Germinal center (tissue), 1 donor: ENCODE data around the gene SMARCB1.
"Not testable (repeated sequence)": the region's sequence is repeated elsewhere in the genome, so short reads cannot be mapped to it uniquely, and the experiment has no call there.

Experiments used
- DNase-seq: peaks from one replicate; pipeline ENCODE4 v3.0.0; 2012; ENCODE audit warnings: mixed read lengths, low spot score

SMARCB1 gene

DNA sequence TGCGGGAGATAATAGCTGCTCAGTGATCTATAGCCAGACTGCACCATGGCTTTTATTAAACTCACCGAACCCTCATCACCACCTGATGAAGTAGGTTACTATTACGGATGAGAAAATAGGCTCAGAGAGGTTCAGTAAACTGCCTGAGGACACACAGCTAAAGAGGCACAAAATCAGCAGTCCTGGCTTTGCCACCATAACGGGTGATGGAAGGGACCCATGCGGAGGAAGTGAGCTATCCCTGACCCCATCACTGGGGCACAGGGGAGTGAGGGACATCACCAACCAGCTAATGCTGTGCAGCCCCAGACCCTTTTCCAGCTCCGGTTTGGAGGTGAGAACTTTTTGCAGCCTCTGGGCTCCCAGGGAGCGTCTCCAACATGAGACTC, 59.3 kb downstream of the SMARCB1 start:
- DNase-seq, result no peak

- DNase-seq, result no peak
These were observed 60.6 kb downstream of the SMARCB1 start for GRCh38 chr22:23847310-23847920.

DNA sequence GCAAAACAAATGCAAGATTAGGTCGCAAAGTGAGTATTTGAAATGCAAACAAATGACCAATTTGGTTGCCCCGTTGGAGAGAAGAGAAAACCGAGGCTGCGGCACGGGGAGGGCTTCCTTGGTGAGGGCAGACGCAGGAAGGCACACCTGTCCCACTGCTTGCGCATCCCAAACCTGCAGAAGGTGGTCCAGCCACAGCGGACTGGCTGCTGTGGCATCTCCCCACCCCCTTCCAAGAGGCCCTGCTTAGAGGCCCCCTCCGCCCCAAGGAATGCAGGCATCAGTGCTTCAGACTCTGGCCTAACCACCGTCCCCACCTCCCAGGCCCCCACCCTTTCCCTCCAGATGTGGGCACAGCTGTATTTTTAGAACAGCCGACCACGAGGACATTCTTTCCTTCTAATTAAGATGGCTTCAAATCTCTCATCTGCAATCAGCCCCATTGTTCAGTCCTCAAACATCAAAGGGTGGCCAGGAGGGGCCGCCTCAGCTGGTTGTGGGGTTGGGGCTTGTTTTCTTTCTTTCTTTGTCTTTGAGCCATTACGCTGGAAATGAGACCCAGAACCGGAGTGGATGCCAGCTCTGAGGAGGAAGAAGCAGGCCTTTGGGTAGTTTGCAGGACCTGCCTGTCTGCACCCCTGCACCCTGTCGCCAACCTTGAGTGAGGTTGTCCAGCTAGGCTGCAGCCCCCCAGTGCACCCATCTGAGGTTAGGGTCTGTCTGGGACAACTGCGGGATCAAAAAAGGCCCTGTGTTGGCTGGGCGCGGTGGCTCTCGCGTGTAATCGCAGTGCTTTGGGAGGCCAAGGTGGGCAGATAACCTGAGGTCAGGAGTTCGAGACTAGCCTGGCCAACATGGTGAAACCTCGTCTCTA, 61.5 kb downstream of the SMARCB1 start:
- peak; percentile 54 for DNase-seq

GRCh38 chr22:23849009-23850006, 62.5 kb downstream of the SMARCB1 start:
- peak; percentile 87 for DNase-seq

GRCh38 chr22:23850136-23850611, 63.4 kb downstream of the SMARCB1 start:
- DNase-seq, result no peak

DNA sequence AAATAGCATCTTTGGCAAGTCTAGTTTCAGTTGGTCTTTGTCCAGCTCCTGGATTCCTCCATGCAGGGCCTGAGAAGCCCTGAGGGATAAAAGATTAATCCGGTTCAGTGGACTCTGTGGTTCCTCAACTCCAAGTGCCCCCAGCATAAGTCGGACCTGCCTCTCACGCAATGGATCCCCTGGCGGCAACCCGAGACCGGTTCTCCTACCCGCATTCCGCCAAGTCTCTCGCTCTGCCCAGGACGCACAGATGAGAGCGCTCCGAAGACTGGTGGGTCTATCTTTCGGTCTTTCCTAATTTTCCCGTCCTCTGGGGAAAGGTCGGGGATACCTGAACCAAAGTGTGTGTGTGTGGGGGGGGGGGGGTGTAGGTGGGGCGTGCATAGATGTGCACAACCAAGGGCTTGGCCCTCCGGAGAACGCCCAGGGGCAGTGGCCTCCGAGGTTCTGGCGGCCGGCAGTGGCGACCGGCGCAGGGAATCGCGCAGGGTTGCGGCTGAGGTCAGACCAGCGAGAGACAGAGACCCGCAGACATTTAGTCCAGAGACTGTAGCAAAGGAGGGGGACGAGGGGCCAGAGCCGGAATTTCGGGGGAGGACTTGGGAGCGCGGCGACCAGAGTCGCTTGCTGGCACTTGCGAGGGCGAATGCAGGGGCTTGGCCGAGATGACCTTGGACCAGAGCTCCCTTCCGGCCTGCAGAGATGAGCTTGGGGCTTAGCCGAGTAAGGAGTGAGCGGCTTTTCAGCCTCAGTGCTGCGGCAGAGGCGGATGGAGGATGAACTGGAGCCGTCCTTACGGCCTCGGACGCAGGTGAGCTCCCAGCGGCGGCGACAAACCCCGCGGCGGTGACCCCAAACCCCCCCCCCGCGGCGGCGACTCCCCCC, 70.2 kb downstream of the SMARCB1 start:
- DNase-seq, result no peak

GRCh38 chr22:23857606-23858483, 71.1 kb downstream of the SMARCB1 start, which contains the start of gene SLC2A11:
SLC2A11 (plus strand) TSS chr22:23857875; CDS start chr22:23858000, 125 bp downstream.
- peak; percentile 96 for DNase-seq

- DNase-seq, result no peak
These were observed 71.7 kb downstream of the SMARCB1 start for GRCh38 chr22:23858484-23858815.

DNA sequence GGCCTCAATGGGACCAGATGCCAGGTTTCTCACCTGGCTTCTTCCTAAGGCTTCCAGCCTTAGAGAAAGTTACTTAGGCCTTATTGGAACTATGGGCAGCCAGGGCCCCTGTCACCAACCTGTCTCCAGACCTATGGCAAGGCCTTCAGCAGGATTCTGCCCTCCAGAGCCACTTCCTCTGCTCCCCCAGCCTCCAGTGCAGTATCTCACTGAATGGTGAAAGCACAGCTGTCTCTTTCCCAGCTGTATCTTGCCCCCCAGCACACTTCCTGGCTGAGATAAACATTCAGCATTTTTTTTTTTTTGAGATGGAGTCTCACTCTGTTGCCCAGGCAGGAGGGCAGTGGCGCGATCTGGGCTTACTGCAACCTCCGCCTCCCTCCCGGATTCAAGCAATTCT, 72.4 kb downstream of the SMARCB1 start:
- no peak for DNase-seq

DNA sequence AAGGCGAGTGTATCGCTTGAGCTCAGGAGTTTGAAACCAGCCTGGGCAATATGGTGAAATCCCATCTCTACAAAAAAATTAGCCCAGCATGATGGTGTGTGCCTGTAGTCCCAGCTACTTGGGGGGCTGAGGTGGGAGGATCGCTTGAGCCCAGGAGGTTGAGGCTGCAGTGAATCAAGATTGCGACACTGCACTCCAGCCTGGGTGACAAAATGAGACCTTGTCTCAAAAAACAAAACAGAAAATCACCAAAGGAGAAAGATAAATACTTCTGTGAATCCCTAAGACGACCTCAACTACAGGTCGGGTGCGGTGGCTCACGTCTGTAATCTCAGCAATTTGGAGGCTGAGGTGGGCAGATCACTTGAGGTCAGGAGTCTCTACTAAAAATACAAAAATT, 73.4 kb downstream of the SMARCB1 start:
- not testable (repeated sequence) for DNase-seq

DNA sequence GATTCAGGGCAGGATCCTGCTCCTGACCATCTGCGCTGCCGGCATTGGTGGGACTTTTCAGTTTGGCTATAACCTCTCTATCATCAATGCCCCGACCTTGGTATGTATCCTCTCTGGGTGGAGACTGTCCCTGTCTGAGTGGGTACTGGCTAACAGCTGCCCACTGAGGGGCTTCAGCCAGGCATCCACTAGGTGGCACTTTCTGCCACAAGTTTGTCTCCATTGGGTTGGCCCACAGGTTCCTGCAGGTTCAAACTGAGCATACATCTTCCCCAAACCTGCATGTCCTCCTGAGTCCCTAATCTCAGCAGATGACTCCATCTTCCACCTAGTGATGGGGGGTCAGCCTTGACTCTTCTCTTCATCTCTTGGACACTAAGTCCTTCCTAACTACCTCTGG, 75.3 kb downstream of the SMARCB1 start:
- peak; percentile 57 for DNase-seq

DNA sequence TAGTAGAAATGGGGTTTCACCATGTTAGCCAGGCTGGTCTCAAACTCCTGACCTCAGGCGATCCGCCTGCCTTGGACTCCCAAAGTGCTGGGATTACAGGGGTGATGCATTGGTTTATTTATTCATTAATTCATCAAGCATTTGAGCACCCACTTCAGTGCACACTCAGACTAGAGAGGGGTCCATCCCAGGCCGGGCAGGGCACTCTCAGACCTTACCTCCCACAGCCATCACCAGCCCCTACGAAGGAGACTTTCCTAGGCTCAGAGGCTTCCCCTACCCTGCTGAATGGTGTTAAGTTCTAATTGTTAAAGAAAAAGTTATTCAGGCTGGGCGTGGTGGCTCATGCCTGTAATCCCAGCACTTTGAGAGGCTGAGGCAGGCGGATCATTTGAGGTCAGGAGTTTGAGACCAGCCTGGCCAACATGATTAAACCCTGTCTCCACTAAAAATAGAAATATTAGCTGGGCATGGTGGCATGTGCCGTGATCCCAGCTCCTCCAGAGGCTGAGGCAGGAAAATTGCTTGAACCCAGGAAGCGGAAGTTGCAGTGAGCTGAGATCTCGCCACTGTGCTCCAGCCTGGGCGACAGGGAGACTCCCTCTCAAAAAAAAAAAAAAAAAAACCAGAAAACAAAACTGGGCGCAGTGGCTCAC, 77.9 kb downstream of the SMARCB1 start:
- DNase-seq, result not testable (repeated sequence)

DNA sequence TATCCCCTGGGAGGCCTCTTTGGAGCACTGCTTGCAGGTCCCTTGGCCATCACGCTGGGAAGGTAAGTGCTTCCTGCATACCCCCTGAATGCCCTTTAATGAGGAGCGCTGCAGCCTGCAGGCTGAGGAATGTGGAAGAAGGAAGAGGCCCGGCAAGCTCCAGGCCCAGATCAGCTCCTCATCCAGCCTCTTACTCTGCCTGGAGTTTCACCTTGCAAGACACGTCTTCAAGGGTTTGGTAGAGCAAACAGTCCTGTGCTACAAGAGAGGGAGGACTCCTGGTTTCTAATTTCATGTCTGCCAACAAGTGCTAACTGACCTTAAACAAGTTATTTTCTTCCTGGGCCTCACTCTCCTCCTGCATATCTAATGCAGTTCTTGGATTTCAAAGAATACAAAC, 81.8 kb downstream of the SMARCB1 start:
- DNase-seq, result no peak

- DNase-seq, result no peak
These were observed 88.1 kb downstream of the SMARCB1 start for GRCh38 chr22:23874871-23875270.

- DNase-seq, result no peak
These were observed 89.0 kb downstream of the SMARCB1 start for GRCh38 chr22:23875801-23876200.

DNA sequence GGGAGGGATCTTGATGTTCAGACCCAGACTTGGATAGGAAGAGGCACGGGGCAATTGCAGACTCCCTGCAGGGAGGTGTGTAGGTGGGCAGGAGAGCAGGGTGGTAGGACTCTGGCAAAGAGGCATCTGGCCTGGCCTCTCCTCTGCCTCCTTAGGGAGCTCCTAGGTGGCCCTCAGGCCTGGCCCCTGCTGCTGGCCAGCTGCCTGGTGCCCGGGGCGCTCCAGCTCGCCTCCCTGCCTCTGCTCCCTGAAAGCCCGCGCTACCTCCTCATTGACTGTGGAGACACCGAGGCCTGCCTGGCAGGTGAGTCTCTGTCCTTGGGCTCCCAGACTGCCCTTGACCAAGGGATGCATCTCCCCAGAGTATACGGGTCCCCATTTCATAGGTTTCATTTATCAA, 90.8 kb downstream of the SMARCB1 start:
- no peak for DNase-seq

DNA sequence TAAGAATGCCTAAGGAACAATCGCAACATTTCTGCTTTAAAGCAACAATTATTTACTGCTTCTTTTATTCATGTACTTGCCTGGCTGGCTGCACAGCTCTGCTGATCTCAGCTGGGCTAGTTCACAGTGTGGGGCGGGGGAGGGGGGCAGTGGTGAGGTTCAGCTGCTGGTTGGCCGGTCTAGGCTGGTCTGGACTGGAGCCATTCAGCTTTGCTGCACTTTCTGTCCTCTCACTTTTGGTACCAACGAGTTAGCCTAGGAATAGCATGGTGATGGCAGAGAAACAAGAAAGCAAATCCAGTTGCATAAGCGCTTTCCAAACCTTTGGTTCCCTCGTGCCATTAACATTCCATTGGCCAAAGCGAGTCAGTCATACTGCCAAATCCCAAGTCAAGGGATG, 91.5 kb downstream of the SMARCB1 start:
- no peak for DNase-seq

DNA sequence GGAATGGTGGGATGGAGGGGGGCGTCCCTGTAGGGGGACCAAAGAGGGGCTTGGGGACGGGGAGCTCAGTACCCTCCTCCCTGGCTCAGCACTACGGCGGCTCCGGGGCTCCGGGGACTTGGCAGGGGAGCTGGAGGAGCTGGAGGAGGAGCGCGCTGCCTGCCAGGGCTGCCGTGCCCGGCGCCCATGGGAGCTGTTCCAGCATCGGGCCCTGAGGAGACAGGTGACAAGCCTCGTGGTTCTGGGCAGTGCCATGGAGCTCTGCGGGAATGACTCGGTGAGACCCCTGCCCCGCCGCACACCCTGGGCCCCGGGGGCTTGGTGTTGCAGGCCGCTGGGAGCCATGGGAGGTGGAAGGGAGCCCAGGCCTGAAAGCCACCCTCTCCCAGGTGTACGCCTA, 95.6 kb downstream of the SMARCB1 start:
- no peak for DNase-seq

GRCh38 chr22:23883658-23884057, 96.9 kb downstream of the SMARCB1 start:
- no peak for DNase-seq

GRCh38 chr22:23884140-23884539, 97.4 kb downstream of the SMARCB1 start:
- DNase-seq, result no peak
